Activated naive CD8-positive, alpha-beta T cell treated with anti-CD3 and anti-CD28 coated beads for 36 hours (primary cell): ENCODE results near the gene PNLIP. TPM values are rescaled to one million over a fixed set of nuclear protein-coding genes. Genes with fewer than 3 reads are reported as not detected.

Experiments used
- DNase-seq: peaks from one replicate; pipeline ENCODE4 v3.0.0; 2021
- H3K27ac Mint-ChIP-seq: one replicate; pipeline ENCODE4 v1.8.0; 2022; ENCODE audit warnings: mild to moderate bottlenecking, moderate library complexity, mixed read lengths
- H3K27me3 Mint-ChIP-seq: one replicate; pipeline ENCODE4 v1.8.0; 2022; ENCODE audit warnings: mild to moderate bottlenecking, mixed read lengths
- H3K36me3 Mint-ChIP-seq: one replicate; pipeline ENCODE4 v1.8.0; 2021; ENCODE audit warnings: mild to moderate bottlenecking, mixed read lengths
- H3K4me1 Mint-ChIP-seq: one replicate; pipeline ENCODE4 v1.8.0; 2021; ENCODE audit warnings: mixed read lengths
- H3K4me3 Mint-ChIP-seq: one replicate; pipeline ENCODE4 v1.8.0; 2022; ENCODE audit warnings: mild to moderate bottlenecking, moderate library complexity, mixed read lengths
- H3K9me3 Mint-ChIP-seq: one replicate; pipeline ENCODE4 v1.8.0; 2022; ENCODE audit warnings: mixed read lengths
- total RNA-seq, 2 experiments: library from RNA; stranded (reverse); gene quantifications; one replicate each; pipeline ENCODE4 v1.2.3, GENCODE V29; 2021

Gene PNLIP
- total RNA-seq, 2 experiments from 2014 or later: not detected

DNA sequence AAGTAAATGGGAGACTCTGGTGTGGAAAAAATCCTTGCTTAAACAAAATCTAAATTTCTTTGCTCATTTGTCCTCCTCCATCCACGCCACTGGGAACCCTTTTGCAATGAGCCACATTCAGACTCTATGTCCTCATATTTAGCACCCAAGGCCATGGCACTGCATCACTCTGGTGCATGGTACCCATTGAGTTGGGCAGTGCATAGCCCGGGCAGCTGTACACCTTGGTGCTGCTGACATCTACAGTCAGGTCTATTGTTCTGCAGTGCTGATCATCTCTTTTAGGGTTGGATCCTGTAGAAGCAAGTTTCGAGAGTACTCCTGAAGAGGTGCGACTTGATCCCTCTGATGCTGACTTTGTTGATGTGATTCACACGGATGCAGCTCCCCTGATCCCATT lies 51.8 kb downstream of the PNLIP start:
- no peak for DNase-seq
- Mint-ChIP-seq H3K4me1 (no peaks in the 10 kb centered on the region), H3K27me3 (no peaks in the 10 kb centered on the region), H3K9me3 (no peaks in the 10 kb centered on the region), H3K36me3 (no peaks in the 10 kb centered on the region), H3K27ac (no peak overlapping the region), H3K4me3 (no peak overlapping the region)

DNA sequence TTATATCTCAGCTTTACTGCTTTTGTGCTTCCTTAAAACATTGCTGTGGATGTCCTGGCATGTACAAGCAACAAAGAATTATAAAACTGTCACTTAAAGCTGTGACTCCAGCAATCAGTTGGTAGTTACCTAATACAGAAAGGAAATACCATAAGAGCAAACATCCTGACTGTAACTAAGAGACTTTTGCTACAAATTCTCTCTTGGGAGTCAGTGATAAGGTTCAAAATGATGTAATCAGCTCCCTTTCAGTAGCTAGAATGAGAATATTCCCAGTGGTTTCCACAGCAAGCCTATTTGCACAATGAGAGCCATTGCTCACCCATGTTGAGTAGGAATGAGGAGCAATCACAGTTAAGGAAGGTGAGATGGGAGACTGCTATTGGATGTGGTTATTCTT lies 52.6 kb downstream of the PNLIP start:
- H3K36me3 Mint-ChIP-seq: no peaks in the 10 kb centered on the region
- H3K9me3 Mint-ChIP-seq: no peaks in the 10 kb centered on the region
- H3K27ac Mint-ChIP-seq: no peak overlapping the region

GRCh38 chr10:116599991-116600390 lies 54.3 kb downstream of the PNLIP start:
- no peak for DNase-seq
- Mint-ChIP-seq H3K4me1 (no peaks in the 10 kb centered on the region), H3K4me3 (no peak overlapping the region), H3K27ac (no peak overlapping the region), H3K9me3 (no peaks in the 10 kb centered on the region), H3K36me3 (no peaks in the 10 kb centered on the region), H3K27me3 (no peaks in the 10 kb centered on the region)

More for the DNA sequence above, 52.6 kb downstream of the PNLIP start:
- Mint-ChIP-seq H3K27me3 (no peaks in the 10 kb centered on the region), H3K4me3 (no peak overlapping the region), H3K4me1 (no peaks in the 10 kb centered on the region)
- no peak for DNase-seq

DNA sequence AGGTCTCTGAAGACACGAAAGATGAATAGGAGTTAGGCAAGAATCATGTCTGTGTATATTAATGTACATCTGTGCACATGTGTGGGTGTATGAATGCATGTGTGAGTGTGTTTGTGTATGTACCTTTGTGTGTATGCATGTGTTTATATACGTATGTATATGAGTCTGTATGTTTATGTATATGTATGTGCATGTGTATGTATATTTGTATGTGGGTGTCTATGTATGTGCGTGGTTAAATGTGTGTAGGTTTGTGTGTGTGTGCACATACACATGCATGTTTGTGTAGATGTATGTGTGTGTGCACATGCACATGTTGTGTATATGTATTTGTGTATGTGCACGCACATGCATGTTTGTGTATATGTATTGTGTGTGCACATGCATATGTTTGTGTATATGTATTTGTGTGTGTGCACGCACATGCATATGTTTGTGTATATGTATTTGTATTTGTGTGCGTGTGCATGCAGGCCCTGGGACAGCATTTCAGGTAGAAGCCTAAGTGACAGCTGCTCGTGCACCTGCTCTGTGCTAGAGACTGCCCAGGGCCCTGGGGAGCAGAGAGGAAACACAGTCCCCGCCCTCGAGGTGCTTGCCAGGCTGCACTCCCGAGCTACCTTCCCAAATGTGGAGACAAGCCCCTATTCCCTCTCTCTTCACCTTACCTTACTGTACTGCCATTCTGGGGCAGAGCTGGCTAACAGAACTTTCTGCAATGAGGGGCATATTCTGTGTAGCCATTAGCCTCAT lies 57.1 kb downstream of the PNLIP start:
- Mint-ChIP-seq H3K36me3 (no peaks in the 10 kb centered on the region), H3K27ac (no peak overlapping the region), H3K4me3 (no peak overlapping the region), H3K9me3 (no peaks in the 10 kb centered on the region), H3K4me1 (no peaks in the 10 kb centered on the region), H3K27me3 (peaks cover 13% of the 10 kb centered on the region)
- DNase-seq: no peak

DNA sequence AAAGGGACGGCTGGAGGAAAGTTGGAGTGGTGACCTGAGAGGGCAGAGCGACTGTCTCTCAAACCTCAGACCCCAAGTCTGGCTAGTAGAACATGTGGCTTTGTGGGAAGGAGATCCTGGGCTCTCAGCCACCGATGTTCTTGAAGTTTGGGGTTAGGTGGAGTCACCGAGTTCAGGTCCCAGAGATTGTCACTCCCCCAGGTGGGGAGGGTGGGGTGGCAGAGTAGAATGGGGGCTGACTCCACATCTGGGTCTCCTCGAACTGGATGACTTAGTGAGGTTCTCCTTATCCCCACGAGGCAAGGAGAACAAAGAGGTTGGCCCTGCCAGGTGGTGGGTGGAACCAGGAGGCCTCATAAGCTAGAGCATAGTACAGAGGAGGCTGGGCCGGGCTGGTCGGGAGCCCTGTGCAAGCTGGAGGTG lies 60.3 kb downstream of the PNLIP start:
- Mint-ChIP-seq H3K4me3 (no peak overlapping the region), H3K27me3 (peaks cover 31% of the 10 kb centered on the region), H3K36me3 (no peaks in the 10 kb centered on the region), H3K9me3 (no peaks in the 10 kb centered on the region), H3K4me1 (no peaks in the 10 kb centered on the region), H3K27ac (no peak overlapping the region)
- DNase-seq: no peak

DNA sequence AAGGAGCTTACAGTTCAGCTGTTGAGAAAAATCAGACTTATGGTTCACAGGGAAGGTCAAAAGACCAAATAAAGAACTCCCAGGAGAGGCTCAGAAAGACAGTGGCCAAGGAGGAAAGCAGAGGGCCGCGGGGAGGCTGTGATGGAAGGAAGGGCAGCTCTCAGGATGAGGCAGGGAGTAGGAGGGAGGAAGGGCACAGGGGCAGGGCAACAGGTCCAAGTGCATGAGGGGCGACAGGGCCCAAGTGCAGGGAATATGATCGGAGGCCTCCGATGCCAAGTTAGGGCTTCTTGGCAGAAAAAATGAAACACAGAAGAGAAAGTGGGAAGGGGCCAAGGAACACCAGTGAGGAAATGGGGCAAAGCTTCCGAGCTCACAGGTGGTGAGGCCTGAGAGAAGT lies 61.6 kb downstream of the PNLIP start:
- H3K27ac Mint-ChIP-seq: no peak overlapping the region
- no peak for DNase-seq

GRCh38 chr10:116608686-116609594 lies 63.2 kb downstream of the PNLIP start:
- no peaks in the 10 kb centered on the region for H3K4me1 Mint-ChIP-seq
- no peaks in the 10 kb centered on the region for H3K9me3 Mint-ChIP-seq
- H3K27me3 Mint-ChIP-seq: peaks cover 31% of the 10 kb centered on the region
- H3K4me3 Mint-ChIP-seq: no peak overlapping the region
- DNase-seq: no peak
- H3K36me3 Mint-ChIP-seq: no peaks in the 10 kb centered on the region
- H3K27ac Mint-ChIP-seq: no peak overlapping the region

More for the DNA sequence above, 61.6 kb downstream of the PNLIP start:
- Mint-ChIP-seq H3K36me3 (no peaks in the 10 kb centered on the region), H3K4me1 (no peaks in the 10 kb centered on the region), H3K4me3 (no peak overlapping the region), H3K9me3 (no peaks in the 10 kb centered on the region), H3K27me3 (peaks cover 31% of the 10 kb centered on the region)

- H3K4me1 Mint-ChIP-seq: no peaks in the 10 kb centered on the region
- peaks cover 28% of the 10 kb centered on the region for H3K27me3 Mint-ChIP-seq
- DNase-seq: no peak
- H3K27ac Mint-ChIP-seq: no peak overlapping the region
- no peaks in the 10 kb centered on the region for H3K9me3 Mint-ChIP-seq
- no peak overlapping the region for H3K4me3 Mint-ChIP-seq
- no peaks in the 10 kb centered on the region for H3K36me3 Mint-ChIP-seq
Observed at GRCh38 chr10:116610443-116611152, 64.9 kb downstream of the PNLIP start.

GRCh38 chr10:116611153-116611545 lies 65.4 kb downstream of the PNLIP start:
- H3K27ac Mint-ChIP-seq: no peak overlapping the region
- peaks cover 24% of the 10 kb centered on the region for H3K27me3 Mint-ChIP-seq
- no peak for DNase-seq
- no peaks in the 10 kb centered on the region for H3K4me1 Mint-ChIP-seq
- no peak overlapping the region for H3K4me3 Mint-ChIP-seq
- H3K9me3 Mint-ChIP-seq: no peaks in the 10 kb centered on the region
- no peaks in the 10 kb centered on the region for H3K36me3 Mint-ChIP-seq

- Mint-ChIP-seq H3K27me3 (peaks cover 21% of the 10 kb centered on the region), H3K4me1 (no peaks in the 10 kb centered on the region), H3K36me3 (no peaks in the 10 kb centered on the region), H3K27ac (no peak overlapping the region), H3K9me3 (no peaks in the 10 kb centered on the region), H3K4me3 (no peak overlapping the region)
- DNase-seq: no peak
Observed at GRCh38 chr10:116612107-116612769, 66.5 kb downstream of the PNLIP start.

DNA sequence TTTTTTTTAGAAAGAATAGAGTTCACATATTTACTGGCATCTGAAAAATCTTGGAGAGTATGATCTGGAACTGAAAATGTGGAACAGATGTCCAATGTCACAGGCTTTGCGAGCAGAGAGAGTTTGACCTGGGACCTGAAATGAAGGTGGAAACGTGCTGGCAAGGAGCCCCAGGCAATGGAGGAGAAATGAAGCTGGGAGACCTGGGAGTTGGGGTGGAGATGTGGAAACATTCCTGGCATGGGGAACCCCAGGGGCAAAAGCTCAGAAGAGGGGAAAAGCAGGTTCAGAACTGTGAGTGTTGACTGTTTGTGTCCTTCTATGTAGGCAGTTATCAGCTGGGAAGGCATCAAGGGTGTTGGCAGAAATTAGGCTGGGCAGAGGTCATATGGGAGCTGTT lies 67.7 kb downstream of the PNLIP start:
- no peaks in the 10 kb centered on the region for H3K4me1 Mint-ChIP-seq
- H3K4me3 Mint-ChIP-seq: no peak overlapping the region
- H3K27ac Mint-ChIP-seq: no peak overlapping the region
- no peaks in the 10 kb centered on the region for H3K36me3 Mint-ChIP-seq
- DNase-seq: no peak
- no peaks in the 10 kb centered on the region for H3K9me3 Mint-ChIP-seq
- peaks cover 20% of the 10 kb centered on the region for H3K27me3 Mint-ChIP-seq

DNA sequence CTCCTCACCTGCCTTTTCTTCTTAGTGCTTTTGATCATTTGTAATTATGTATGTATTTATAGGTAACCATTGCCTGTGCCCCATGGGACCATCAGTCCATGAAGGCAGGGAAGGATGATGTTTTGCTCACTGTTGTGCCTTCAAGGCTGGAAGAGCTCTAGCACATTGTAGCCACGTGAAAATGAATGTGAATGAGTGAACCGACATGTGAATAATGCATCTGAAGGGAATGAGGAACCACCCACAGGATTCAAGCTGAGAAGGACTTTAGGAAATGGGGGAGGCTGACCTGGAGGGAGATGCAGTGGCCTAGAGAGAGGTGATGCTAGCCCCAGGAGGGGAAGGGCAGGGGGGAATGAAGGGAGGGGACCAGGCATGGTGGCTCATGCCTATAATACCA lies 69.1 kb downstream of the PNLIP start:
- Mint-ChIP-seq H3K9me3 (no peaks in the 10 kb centered on the region), H3K27me3 (peaks cover 10% of the 10 kb centered on the region), H3K27ac (no peak overlapping the region), H3K4me1 (no peaks in the 10 kb centered on the region), H3K4me3 (no peak overlapping the region), H3K36me3 (no peaks in the 10 kb centered on the region)
- no peak for DNase-seq

DNA sequence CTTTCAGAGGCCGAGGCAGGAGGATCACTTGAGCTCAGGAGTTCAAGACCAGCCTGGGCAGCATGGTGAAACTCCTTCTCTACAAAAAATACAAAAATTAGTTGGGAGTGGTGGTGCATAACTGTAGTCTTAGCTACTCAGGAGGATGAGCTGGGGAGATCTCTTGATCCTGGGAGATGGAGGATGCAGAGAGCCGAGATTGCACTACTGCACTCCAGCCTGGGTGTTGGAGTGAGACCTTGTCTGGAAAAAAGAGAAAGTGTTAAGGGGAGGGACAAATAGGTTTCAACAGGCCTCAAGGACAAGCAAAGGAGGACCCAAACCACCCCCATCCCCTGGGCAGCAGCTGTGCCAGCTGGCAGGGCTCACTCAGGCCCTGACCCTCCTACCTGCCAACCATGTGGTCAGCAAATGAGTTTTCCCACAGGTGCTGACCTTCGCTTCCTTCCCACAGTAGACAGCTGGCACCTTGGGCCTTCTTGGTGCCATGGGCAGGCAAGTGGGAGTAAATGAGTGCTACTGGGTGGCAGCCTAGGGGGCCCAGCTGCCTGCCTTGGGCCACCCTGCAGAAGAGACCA lies 69.6 kb downstream of the PNLIP start:
- H3K4me1 Mint-ChIP-seq: no peaks in the 10 kb centered on the region
- H3K27ac Mint-ChIP-seq: no peak overlapping the region
- no peak overlapping the region for H3K4me3 Mint-ChIP-seq

More for the DNA sequence above, 69.6 kb downstream of the PNLIP start:
- no peak for DNase-seq
- Mint-ChIP-seq H3K27me3 (peaks cover 5% of the 10 kb centered on the region), H3K9me3 (no peaks in the 10 kb centered on the region), H3K36me3 (no peaks in the 10 kb centered on the region)
